SK-N-SH treated with all-trans-retinoic acid at 6 μM for 48 hours (cell line): ENCODE results near the gene WDTC1.

Source experiments
- ATAC-seq: fragments of 200-7000 bp; cut with Tn5 transposase; 3 replicates; pipeline ENCODE4 v1.9.1; 2020; ENCODE audit warnings: mild to moderate bottlenecking, moderate library complexity
- ARNTL ChIP-seq: fragments of 450-650 bp; formaldehyde crosslinking; IDR thresholded peaks from 2 replicates; pipeline ENCODE4 v1.5.0; 2020; ENCODE audit warnings: low read depth, mild to moderate bottlenecking, moderate library complexity, borderline replicate concordance
- BACH2 ChIP-seq: fragments of 250-450 bp; sonication (Bioruptor Pico); IDR thresholded peaks from 2 replicates; pipeline ENCODE4 v1.9.0; 2021; ENCODE audit warnings: mild to moderate bottlenecking, borderline replicate concordance
- CSDC2 ChIP-seq: fragments of 250-450 bp; sonication (Bioruptor Pico); IDR thresholded peaks from 2 replicates; pipeline ENCODE4 v1.5.0; 2020; ENCODE audit warnings: mild to moderate bottlenecking, moderate library complexity
- ESRRG ChIP-seq: fragments of 250-450 bp; sonication (Bioruptor Pico); IDR thresholded peaks from 2 replicates; pipeline ENCODE4 v1.6.1; 2021; ENCODE audit warnings: mild to moderate bottlenecking
- GLIS3 ChIP-seq: fragments of 250-450 bp; sonication (Bioruptor Pico); IDR thresholded peaks from 2 replicates; pipeline ENCODE4 v1.5.0; 2020; ENCODE audit warnings: mild to moderate bottlenecking, moderate library complexity
- OSR1 ChIP-seq: fragments of 250-450 bp; sonication (Bioruptor Pico); IDR thresholded peaks from 2 replicates; pipeline ENCODE4 v1.8.0; 2022; ENCODE audit warnings: moderate library complexity, mild to moderate bottlenecking, inconsistent platforms
- PPARA ChIP-seq: fragments of 250-450 bp; sonication (Bioruptor Pico); IDR thresholded peaks from 2 replicates; pipeline ENCODE4 v1.5.0; 2020; ENCODE audit warnings: mild to moderate bottlenecking, borderline replicate concordance
- RARB ChIP-seq: fragments of 250-450 bp; sonication (Bioruptor Pico); IDR thresholded peaks from 2 replicates; pipeline ENCODE4 v1.8.0; 2021; ENCODE audit warnings: mild to moderate bottlenecking, moderate library complexity
- SNAI2 ChIP-seq: fragments of 250-450 bp; sonication (Bioruptor Pico); IDR thresholded peaks from 2 replicates; pipeline ENCODE4 v1.5.0; 2020; ENCODE audit warnings: mild to moderate bottlenecking, moderate library complexity
- TCF4 ChIP-seq: fragments of 250-450 bp; sonication (Bioruptor Pico); IDR thresholded peaks from 2 replicates; pipeline ENCODE4 v1.8.0; 2021; ENCODE audit warnings: mild to moderate bottlenecking, moderate library complexity, borderline replicate concordance
- TOX ChIP-seq: fragments of 250-450 bp; sonication (Bioruptor Pico); IDR thresholded peaks from 2 replicates; pipeline ENCODE4 v1.8.0; 2021; ENCODE audit warnings: mild to moderate bottlenecking, moderate library complexity, borderline replicate concordance
- ZC3H10 ChIP-seq: fragments of 250-450 bp; sonication (Bioruptor Pico); IDR thresholded peaks from 2 replicates; pipeline ENCODE4 v1.5.1; 2021; ENCODE audit warnings: mild to moderate bottlenecking, moderate library complexity
- ZFP3 ChIP-seq: fragments of 250-450 bp; sonication (Bioruptor Pico); IDR thresholded peaks from 2 replicates; pipeline ENCODE4 v1.5.0; 2020; ENCODE audit warnings: mild to moderate bottlenecking, moderate library complexity
- ZNF70 ChIP-seq: fragments of 450-650 bp; formaldehyde crosslinking; IDR thresholded peaks from 2 replicates; pipeline ENCODE4 v1.5.0; 2020; ENCODE audit warnings: mild to moderate bottlenecking, moderate library complexity
- ZNF8 ChIP-seq: fragments of 450-650 bp; formaldehyde crosslinking; IDR thresholded peaks from 2 replicates; pipeline ENCODE4 v1.5.0; 2020; ENCODE audit warnings: mild to moderate bottlenecking, moderate library complexity
- TF ChIP-seq, protein P1 (sequence below): fragments of 250-450 bp; sonication (Bioruptor Pico); IDR thresholded peaks from 2 replicates; pipeline ENCODE4 v1.8.0; 2021; ENCODE audit warnings: low read depth, mild to moderate bottlenecking, moderate library complexity, borderline replicate concordance
- TF ChIP-seq, protein P2 (sequence below): fragments of 250-450 bp; sonication (Bioruptor Pico); IDR thresholded peaks from 2 replicates; pipeline ENCODE4 v1.5.0; 2020; ENCODE audit warnings: mild to moderate bottlenecking, moderate library complexity
- TF ChIP-seq, protein P3 (sequence below): fragments of 250-450 bp; sonication (Bioruptor Pico); IDR thresholded peaks from 2 replicates; pipeline ENCODE4 v1.8.0; 2020; ENCODE audit warnings: mild to moderate bottlenecking, moderate library complexity, borderline replicate concordance

Gene WDTC1

DNA sequence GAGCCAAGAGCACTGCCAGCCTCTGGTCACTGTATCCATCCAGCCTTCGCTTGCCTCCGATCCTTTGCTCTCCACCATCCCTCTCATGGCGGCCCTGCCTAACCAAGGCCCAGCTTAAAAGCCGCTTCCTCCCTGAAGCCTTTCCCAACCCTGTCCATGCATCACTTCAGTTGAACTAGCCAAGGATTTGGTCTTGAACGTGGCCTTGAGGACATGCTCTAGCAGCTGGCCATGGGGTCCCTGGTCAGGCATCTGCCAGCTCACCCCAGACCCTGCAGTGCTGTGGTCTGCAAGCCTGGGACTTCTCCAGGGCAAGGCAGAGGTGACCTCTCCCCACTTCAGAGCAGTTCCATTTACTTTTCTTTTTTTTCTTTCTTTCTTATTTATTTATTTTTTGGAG is 102.3 kb downstream of the WDTC1 start (continued):
- TF ChIP-seq, protein P1, sequence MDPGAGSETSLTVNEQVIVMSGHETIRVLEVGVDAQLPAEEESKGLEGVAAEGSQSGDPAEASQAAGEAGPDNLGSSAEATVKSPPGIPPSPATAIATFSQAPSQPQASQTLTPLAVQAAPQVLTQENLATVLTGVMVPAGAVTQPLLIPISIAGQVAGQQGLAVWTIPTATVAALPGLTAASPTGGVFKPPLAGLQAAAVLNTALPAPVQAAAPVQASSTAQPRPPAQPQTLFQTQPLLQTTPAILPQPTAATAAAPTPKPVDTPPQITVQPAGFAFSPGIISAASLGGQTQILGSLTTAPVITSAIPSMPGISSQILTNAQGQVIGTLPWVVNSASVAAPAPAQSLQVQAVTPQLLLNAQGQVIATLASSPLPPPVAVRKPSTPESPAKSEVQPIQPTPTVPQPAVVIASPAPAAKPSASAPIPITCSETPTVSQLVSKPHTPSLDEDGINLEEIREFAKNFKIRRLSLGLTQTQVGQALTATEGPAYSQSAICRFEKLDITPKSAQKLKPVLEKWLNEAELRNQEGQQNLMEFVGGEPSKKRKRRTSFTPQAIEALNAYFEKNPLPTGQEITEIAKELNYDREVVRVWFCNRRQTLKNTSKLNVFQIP: no peak
- TF ChIP-seq ZC3H10 (CRISPR knock-in tag) (no peak), BACH2 (CRISPR knock-in tag) (no peak), SNAI2 (CRISPR knock-in tag) (no peak)
- TF ChIP-seq, all 23 proteins: peak for 0

DNA sequence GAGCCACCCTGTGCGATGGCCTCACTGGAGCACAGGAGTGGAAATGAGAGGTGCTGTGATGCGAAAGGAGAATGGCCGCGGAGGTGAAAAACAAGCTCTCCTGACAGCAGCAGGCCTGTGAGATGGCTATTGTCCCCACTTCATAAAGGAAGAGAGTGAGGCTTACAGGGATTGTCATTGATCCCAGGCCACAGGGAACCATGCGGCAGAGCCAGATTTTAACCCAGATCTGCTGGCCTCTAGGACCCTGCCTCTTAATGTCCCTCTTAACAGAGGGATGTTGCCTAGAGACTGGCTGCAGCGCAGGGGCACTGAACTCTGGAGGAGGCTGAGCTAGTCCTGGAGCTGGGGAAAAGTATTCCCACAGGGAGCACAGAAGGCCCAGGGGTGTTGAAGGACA is 104.3 kb downstream of the WDTC1 start:
- no peak for ATAC-seq
- no peak for TF ChIP-seq CSDC2
- no peak for TF ChIP-seq TCF4 (CRISPR knock-in tag)
- TF ChIP-seq, protein P1: no peak
- TF ChIP-seq ESRRG (CRISPR knock-in tag): no peak
- TF ChIP-seq, protein P2, sequence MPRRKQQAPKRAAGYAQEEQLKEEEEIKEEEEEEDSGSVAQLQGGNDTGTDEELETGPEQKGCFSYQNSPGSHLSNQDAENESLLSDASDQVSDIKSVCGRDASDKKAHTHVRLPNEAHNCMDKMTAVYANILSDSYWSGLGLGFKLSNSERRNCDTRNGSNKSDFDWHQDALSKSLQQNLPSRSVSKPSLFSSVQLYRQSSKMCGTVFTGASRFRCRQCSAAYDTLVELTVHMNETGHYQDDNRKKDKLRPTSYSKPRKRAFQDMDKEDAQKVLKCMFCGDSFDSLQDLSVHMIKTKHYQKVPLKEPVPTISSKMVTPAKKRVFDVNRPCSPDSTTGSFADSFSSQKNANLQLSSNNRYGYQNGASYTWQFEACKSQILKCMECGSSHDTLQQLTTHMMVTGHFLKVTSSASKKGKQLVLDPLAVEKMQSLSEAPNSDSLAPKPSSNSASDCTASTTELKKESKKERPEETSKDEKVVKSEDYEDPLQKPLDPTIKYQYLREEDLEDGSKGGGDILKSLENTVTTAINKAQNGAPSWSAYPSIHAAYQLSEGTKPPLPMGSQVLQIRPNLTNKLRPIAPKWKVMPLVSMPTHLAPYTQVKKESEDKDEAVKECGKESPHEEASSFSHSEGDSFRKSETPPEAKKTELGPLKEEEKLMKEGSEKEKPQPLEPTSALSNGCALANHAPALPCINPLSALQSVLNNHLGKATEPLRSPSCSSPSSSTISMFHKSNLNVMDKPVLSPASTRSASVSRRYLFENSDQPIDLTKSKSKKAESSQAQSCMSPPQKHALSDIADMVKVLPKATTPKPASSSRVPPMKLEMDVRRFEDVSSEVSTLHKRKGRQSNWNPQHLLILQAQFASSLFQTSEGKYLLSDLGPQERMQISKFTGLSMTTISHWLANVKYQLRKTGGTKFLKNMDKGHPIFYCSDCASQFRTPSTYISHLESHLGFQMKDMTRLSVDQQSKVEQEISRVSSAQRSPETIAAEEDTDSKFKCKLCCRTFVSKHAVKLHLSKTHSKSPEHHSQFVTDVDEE (CRISPR knock-in tag): no peak
- no peak for TF ChIP-seq GLIS3
- TF ChIP-seq RARB (CRISPR knock-in tag): no peak
- no peak for TF ChIP-seq TOX (CRISPR knock-in tag)

DNA sequence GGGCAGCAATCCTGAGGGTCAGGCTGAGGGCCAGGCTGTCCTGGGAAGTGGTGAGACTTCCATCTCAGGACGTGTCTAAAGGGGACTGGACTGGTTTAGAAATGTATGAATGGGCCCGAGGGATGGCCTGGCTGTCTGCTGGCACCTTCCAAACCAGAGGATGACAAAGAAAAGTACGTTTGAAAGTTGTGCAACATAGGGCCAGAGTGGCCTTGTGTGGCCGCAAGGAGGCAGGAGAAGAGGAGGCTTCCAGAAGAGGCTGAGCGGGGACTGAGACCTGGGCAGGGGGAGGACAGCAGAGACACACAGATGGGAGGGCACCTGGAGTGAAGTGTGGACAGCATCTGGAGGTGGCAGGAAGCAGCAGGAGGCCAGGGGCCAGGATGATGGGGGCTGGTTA is 104.8 kb downstream of the WDTC1 start:
- TF ChIP-seq RARB (CRISPR knock-in tag): no peak
- no peak for TF ChIP-seq ZNF8
- TF ChIP-seq, protein P3, sequence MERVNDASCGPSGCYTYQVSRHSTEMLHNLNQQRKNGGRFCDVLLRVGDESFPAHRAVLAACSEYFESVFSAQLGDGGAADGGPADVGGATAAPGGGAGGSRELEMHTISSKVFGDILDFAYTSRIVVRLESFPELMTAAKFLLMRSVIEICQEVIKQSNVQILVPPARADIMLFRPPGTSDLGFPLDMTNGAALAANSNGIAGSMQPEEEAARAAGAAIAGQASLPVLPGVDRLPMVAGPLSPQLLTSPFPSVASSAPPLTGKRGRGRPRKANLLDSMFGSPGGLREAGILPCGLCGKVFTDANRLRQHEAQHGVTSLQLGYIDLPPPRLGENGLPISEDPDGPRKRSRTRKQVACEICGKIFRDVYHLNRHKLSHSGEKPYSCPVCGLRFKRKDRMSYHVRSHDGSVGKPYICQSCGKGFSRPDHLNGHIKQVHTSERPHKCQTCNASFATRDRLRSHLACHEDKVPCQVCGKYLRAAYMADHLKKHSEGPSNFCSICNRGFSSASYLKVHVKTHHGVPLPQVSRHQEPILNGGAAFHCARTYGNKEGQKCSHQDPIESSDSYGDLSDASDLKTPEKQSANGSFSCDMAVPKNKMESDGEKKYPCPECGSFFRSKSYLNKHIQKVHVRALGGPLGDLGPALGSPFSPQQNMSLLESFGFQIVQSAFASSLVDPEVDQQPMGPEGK (CRISPR knock-in tag): no peak
- no peak for ATAC-seq

DNA sequence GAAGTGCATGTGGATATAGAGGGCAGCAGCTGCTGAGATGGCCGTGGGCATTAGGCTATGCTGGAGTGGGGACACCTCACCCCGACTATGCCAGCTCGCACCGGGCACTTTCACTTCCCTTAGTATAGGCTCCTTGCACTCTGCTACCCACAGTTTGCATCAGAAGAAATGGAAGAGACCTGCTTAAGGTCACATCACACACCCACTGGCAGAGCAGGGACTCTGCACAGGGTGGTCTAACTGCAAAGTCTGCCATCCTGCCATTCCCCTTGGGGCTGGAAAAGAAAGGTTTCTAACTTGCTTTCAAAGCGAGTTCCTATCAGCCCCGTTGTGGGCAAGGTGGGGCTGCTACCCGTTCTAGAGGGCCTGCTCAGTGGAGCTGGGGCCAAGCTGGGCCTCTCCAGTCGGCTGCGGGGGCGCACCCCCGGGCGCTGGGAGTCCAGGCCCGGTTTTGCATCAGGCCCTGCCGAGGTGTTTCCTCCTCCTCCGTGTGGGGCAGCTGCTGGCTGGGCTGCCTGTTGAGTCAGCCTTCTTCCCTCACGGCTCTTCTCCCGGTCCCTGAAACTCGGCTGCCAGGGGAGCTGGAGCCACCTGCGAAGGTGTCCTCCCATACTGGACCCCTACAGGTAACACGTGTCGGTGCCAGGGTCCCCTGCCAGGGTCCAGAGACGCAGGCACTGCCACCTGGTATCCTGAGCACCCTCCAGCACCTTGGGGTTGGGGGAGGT is 107.3 kb downstream of the WDTC1 start, which contains the start of gene SYTL1:
TSS of gene SYTL1 (plus strand) at position 498 of the 728 bp plus-strand sequence. CDS start 3,313 bp downstream, outside the sequence.
- TF ChIP-seq OSR1 (CRISPR knock-in tag): no peak
- TF ChIP-seq ARNTL (CRISPR knock-in tag): no peak
- TF ChIP-seq, protein P2 (CRISPR knock-in tag): no peak
- TF ChIP-seq ZFP3 (CRISPR knock-in tag): no peak
- no peak for TF ChIP-seq ZNF70 (CRISPR knock-in tag)
- TF ChIP-seq ZC3H10 (CRISPR knock-in tag): no peak
- no peak for TF ChIP-seq CSDC2
- no peak for TF ChIP-seq RARB (CRISPR knock-in tag)
- TF ChIP-seq PPARA (CRISPR knock-in tag): no peak
- TF ChIP-seq TCF4 (CRISPR knock-in tag): no peak
- peak; percentile 86 for ATAC-seq
